Body of pancreas (tissue), 4 donors: Measurements from ENCODE around the gene RPL12. TPM values are rescaled to one million over a fixed set of nuclear protein-coding genes. Genes with fewer than 3 reads are reported as not detected.

ENCODE experiments used
- ATAC-seq: fragments of 150-250 bp; one replicate; pipeline ENCODE4 v1.9.1; 2016
- DNase-seq, 4 donors: peaks; one replicate each; pipeline ENCODE4 v3.0.0-alpha.2; 2019
- H3K27ac ChIP-seq, 4 donors: fragments of 200-600 bp; sonication (generic); 1 replicate in 3 of 4; 2 replicates in 1 of 4; pipeline versions ENCODE4 v1.5.1 to v1.6.1; 2016 to 2019; ENCODE audit warnings: mild to moderate bottlenecking in 1 of 4, mixed read lengths in 1 of 4, moderate library complexity in 1 of 4
- H3K27me3 ChIP-seq, 2 donors: fragments of 200-600 bp; sonication (generic); one replicate each; pipeline ENCODE4 v1.6.0; 2016; ENCODE audit warnings: mild to moderate bottlenecking in 1 of 2
- H3K36me3 ChIP-seq, 2 donors: fragments of 200-600 bp; sonication (generic); replicated peaks in 1 of 2; 2 replicates each; pipeline ENCODE4 v1.5.1; 2016; ENCODE audit warnings: low read depth in 2 of 2; ENCODE audit not compliant: insufficient read depth in 1 of 2
- H3K4me1 ChIP-seq: fragments of 200-600 bp; sonication (generic); one replicate; pipeline ENCODE4 v1.6.0; 2016
- H3K4me3 ChIP-seq, 2 donors: fragments of 200-600 bp; sonication (generic); 1 replicate in 1 of 2; 2 replicates in 1 of 2; pipeline ENCODE4 v1.5.1; 2016 to 2019
- H3K9me3 ChIP-seq, 3 donors: fragments of 200-600 bp; sonication (generic); 1 replicate in 2 of 3; 2 replicates in 1 of 3; pipeline ENCODE4 v1.5.1; 2016
- CTCF ChIP-seq, 7 experiments: fragments of 450-650 bp in 4 of 7; fragments of 200-600 bp in 3 of 7; sonication (generic) in 3 of 7; IDR thresholded peaks; one replicate each; pipeline ENCODE4 v1.5.1; 2016 to 2019; ENCODE audit warnings: antibody characterized with exemption in 7 of 7
- POLR2A ChIP-seq, 3 donors: fragments of 450-650 bp; IDR thresholded peaks; one replicate each; pipeline ENCODE4 v1.6.1; 2016; ENCODE audit warnings: antibody characterized with exemption in 3 of 3, mild to moderate bottlenecking in 2 of 3
- WGBS, 2 donors: methylation state at CpG; one replicate each; pipeline ENCODE4 v1.1.5; 2017; 5-methylcytosine and 5-hydroxymethylcytosine counted together
- intact Hi-C: fragments of 100-400 bp; cut with DNase I; formaldehyde crosslinking; loops from one replicate; pipeline ENCODE4 v1.15.1; 2023
- total RNA-seq, 2 donors: library from RNA; depleted of rRNA; stranded (reverse); fragments of >200 nt; gene quantifications; one replicate each; pipeline ENCODE4 v1.1.0, GENCODE V29; 2016

The RPL12 gene
- total RNA-seq, 2 donors from 2014 or later = 994 to 1,261 TPM

GRCh38 chr9:127497656-127498290, 46.6 kb upstream of the RPL12 start:
- Histone ChIP-seq H3K9me3 (no peaks in the 10 kb centered on the region), H3K36me3 (peaks cover 0 to 1% of the 10 kb centered on the region in 2 donors), H3K4me3 (no peak overlapping the region), H3K27ac (no peak overlapping the region), H3K4me1 (peaks cover 26% of the 10 kb centered on the region), H3K27me3 (no peaks in the 10 kb centered on the region)
- intact Hi-C loops = no loop called here
- TF ChIP-seq CTCF (IDR thresholded peaks at IDR 0.05) (no peak), POLR2A (IDR thresholded peaks at IDR 0.05) (no peak)
- ATAC-seq (no peak), DNase-seq (no peak)
- WGBS, 2 donors = 90 to 93% methylated on average over 6 to 13 of the region's 13 CpGs

- peak overlapping the region in 1 of 4 donors; percentile 68 for H3K27ac ChIP-seq
- no peak overlapping the region for H3K4me3 ChIP-seq
- no peaks in the 10 kb centered on the region for H3K36me3 ChIP-seq
- H3K27me3 ChIP-seq = no peaks in the 10 kb centered on the region
- 95% methylated on average over 12 of the region's 12 CpGs; no CpG with 5 or more reads in 1 of the 2 donors for WGBS, 2 donors
- H3K9me3 ChIP-seq = no peaks in the 10 kb centered on the region
- intact Hi-C loops = no loop called here
- no peak for ATAC-seq
- H3K4me1 ChIP-seq = peaks cover 26% of the 10 kb centered on the region
- TF ChIP-seq CTCF (IDR thresholded peaks at IDR 0.05) (no peak), POLR2A (IDR thresholded peaks at IDR 0.05) (no peak)
- DNase-seq = no peak
Observed at GRCh38 chr9:127496974-127497373, 45.8 kb upstream of the RPL12 start.

- no peak for ATAC-seq
- Histone ChIP-seq H3K9me3 (no peaks in the 10 kb centered on the region), H3K36me3 (no peaks in the 10 kb centered on the region), H3K27me3 (no peaks in the 10 kb centered on the region), H3K4me3 (no peak overlapping the region), H3K4me1 (peaks cover 26% of the 10 kb centered on the region), H3K27ac (peak overlapping the region; percentile 59 to 73 (median 65))
- no peak for DNase-seq
- intact Hi-C loops = no loop called here
- 74 to 87% methylated on average over 9 to 13 of the region's 14 CpGs for WGBS, 2 donors
- TF ChIP-seq CTCF (IDR thresholded peaks at IDR 0.05) (no peak), POLR2A (IDR thresholded peaks at IDR 0.05) (no peak)
Observed at GRCh38 chr9:127495884-127496555, 44.8 kb upstream of the RPL12 start.

- intact Hi-C loops = no loop called here
- Histone ChIP-seq H3K36me3 (no peaks in the 10 kb centered on the region), H3K9me3 (no peaks in the 10 kb centered on the region), H3K4me1 (peaks cover 26% of the 10 kb centered on the region), H3K4me3 (no peak overlapping the region), H3K27me3 (no peaks in the 10 kb centered on the region), H3K27ac (peak overlapping the region; percentile 59 to 73 (median 65))
- ATAC-seq (peak; percentile 25), DNase-seq (peak in 3 of 4 donors; percentile 51 to 54 (median 52))
- TF ChIP-seq POLR2A (IDR thresholded peaks at IDR 0.05) = no peak
- no peak for TF ChIP-seq CTCF (IDR thresholded peaks at IDR 0.05)
- WGBS, 2 donors = 23 to 31% methylated on average over 7 to 9 of the region's 9 CpGs
Observed at GRCh38 chr9:127494304-127494702, 43.1 kb upstream of the RPL12 start.
